Heart left ventricle (tissue), 13 donors: ENCODE results near the gene INSR.

Source experiments
- CTCF ChIP-seq, 12 donors: fragments of 200-600 bp; sonication (generic) in 4 of 12; IDR thresholded peaks; one replicate each; pipeline versions ENCODE4 v1.5.0 to v1.8.0; 2018 to 2022; ENCODE audit warnings: antibody characterized with exemption in 12 of 12, mild to moderate bottlenecking in 5 of 12
- POLR2A ChIP-seq, 2 donors: fragments of 450-650 bp; IDR thresholded peaks; one replicate each; pipeline ENCODE4 v1.6.1; 2017; ENCODE audit warnings: antibody characterized with exemption in 2 of 2, mild to moderate bottlenecking in 2 of 2, moderate library complexity in 2 of 2
- donor health status: ischemic (EF 13 %, LVEDD 7.1; RV severe dilation, severe dysfunction).
- donor health status: DM: no; HTN: yes; CAD: no.
- donor health status: DM: no; HTN: no; CAD: no.
- donor health status: ischemic (EF 25% LVEDD 6.9; RV normal size, moderate dysfunction).
- donor health status: ischemic (EF 25% LVEDD 5.7; RV mildly dilated, moderate dysfunction).
- donor health status: ischemic (EF 35%, LVEDD 5.7; RV mildly dilated, moderate dysfunction).
- donor health status: nonischemic (EF 11% LVEDD 7.7; RV severe dilation, severe dysfunction).
- donor health status: DM: yes; HTN: yes; CAD: no.
- donor health status: PGD.
- donor health status: ischemic (EF 29% LVEDD 5.4; RV normal size, mild dysfunction).
- donor health status: nonischemic (EF 23%, LVEDD 6.1; RV moderate dilation, normal function).

GRCh38 chr19:7230826-7231225, 63.4 kb downstream of the INSR start:
- TF ChIP-seq CTCF (IDR thresholded peaks at IDR 0.05) (no peak), POLR2A (IDR thresholded peaks at IDR 0.05) (no peak)
